Heart left ventricle (tissue), 16 donors: Measurements from ENCODE around the gene ALDOB. TPM values are rescaled to one million over a fixed set of nuclear protein-coding genes. Genes with fewer than 3 reads are reported as not detected.

Source experiments
- ATAC-seq, 4 donors: fragments of 200-7000 bp; cut with Tn5 transposase; one replicate each; pipeline ENCODE4 v1.9.1; 2020 to 2022; ENCODE audit warnings: moderate library complexity in 4 of 4, mild to moderate bottlenecking in 3 of 4, moderate number of reproducible peaks in 1 of 4
- DNase-seq, 5 donors: peaks; one replicate each; pipeline ENCODE4 v3.0.0-alpha.2; 2020
- H3K27ac ChIP-seq, 12 donors: fragments of 200-600 bp; sonication (generic) in 4 of 12; one replicate each; pipeline versions ENCODE4 v1.5.0 to v1.8.0; 2016 to 2022; ENCODE audit warnings: mild to moderate bottlenecking in 2 of 12
- H3K27me3 ChIP-seq, 9 donors: fragments of 200-600 bp; sonication (generic) in 2 of 9; one replicate each; pipeline versions ENCODE4 v1.5.1 to v1.8.0; 2016 to 2022; ENCODE audit warnings: mild to moderate bottlenecking in 3 of 9
- H3K36me3 ChIP-seq, 9 donors: fragments of 200-600 bp; sonication (generic) in 2 of 9; one replicate each; pipeline versions ENCODE4 v1.5.0 to v1.8.0; 2018 to 2022; ENCODE audit warnings: mild to moderate bottlenecking in 2 of 9
- H3K4me1 ChIP-seq, 12 donors: fragments of 200-600 bp; sonication (generic) in 4 of 12; one replicate each; pipeline versions ENCODE4 v1.5.0 to v1.8.0; 2016 to 2022; ENCODE audit warnings: mild to moderate bottlenecking in 3 of 12
- H3K4me3 ChIP-seq, 12 donors: fragments of 200-600 bp; sonication (generic) in 4 of 12; one replicate each; pipeline versions ENCODE4 v1.5.0 to v1.8.0; 2017 to 2022; ENCODE audit warnings: mild to moderate bottlenecking in 9 of 12, moderate library complexity in 4 of 12
- H3K9me3 ChIP-seq, 12 donors: fragments of 200-600 bp; sonication (generic) in 4 of 12; one replicate each; pipeline versions ENCODE4 v1.5.0 to v1.8.0; 2016 to 2022; ENCODE audit warnings: mild to moderate bottlenecking in 1 of 12
- CTCF ChIP-seq, 12 donors: fragments of 200-600 bp; sonication (generic) in 4 of 12; IDR thresholded peaks; one replicate each; pipeline versions ENCODE4 v1.5.0 to v1.8.0; 2018 to 2022; ENCODE audit warnings: antibody characterized with exemption in 12 of 12, mild to moderate bottlenecking in 5 of 12
- POLR2A ChIP-seq, 2 donors: fragments of 450-650 bp; IDR thresholded peaks; one replicate each; pipeline ENCODE4 v1.6.1; 2017; ENCODE audit warnings: antibody characterized with exemption in 2 of 2, mild to moderate bottlenecking in 2 of 2, moderate library complexity in 2 of 2
- WGBS, 4 donors: extraction: QIAGEN DNeasy Blood & Tissue Kit in 2 of 4; methylation state at CpG; one replicate each; pipeline versions ENCODE4 v1.1.5 to v1.1.7; 2013 to 2018; 5-methylcytosine and 5-hydroxymethylcytosine counted together
- intact Hi-C, 10 donors: fragments of 100-400 bp; cut with DNase I; formaldehyde crosslinking; loops; one replicate each; pipeline versions ENCODE4 v1.11.1 to v1.14.2; 2022
- polyA plus RNA-seq, 2 donors: library from polyadenylated mRNA; stranded (reverse); fragments of 200-250 nt; gene quantifications; one replicate each; pipeline ENCODE4 v1.2.3, GENCODE V29; 2013
- total RNA-seq, 9 donors: library from RNA; depleted of rRNA in 2 of 9; stranded (reverse); fragments of >200 nt in 2 of 9; fragmentation: NEBNext Ultra II Directional in 3 of 9; extraction: Animal tissue kit (Norgen Biotek cat#: 25700) in 3 of 9; gene quantifications; one replicate each; pipeline versions ENCODE4 v1.1.0 to v1.2.4, GENCODE V29; 2016 to 2023
- donor health status: ischemic (EF 13 %, LVEDD 7.1; RV severe dilation, severe dysfunction).
- donor health status: healthy with polysubstance abuse.
- donor health status: DM: no; HTN: yes; CAD: no.
- donor health status: DM: no; HTN: no; CAD: no.
- donor health status: ischemic (EF 25% LVEDD 6.9; RV normal size, moderate dysfunction).
- donor health status: ischemic (EF 25% LVEDD 5.7; RV mildly dilated, moderate dysfunction).
- donor health status: healthy.
- donor health status: DM: yes; HTN: yes; CAD: no.
- donor health status: ischemic (EF 35%, LVEDD 5.7; RV mildly dilated, moderate dysfunction).
- donor health status: nonischemic (EF 11% LVEDD 7.7; RV severe dilation, severe dysfunction).
- donor health status: DM: yes; HTN: yes; CAD: no.
- donor health status: PGD.
- donor health status: ischemic (EF 29% LVEDD 5.4; RV normal size, mild dysfunction).
- donor health status: nonischemic (EF 23%, LVEDD 6.1; RV moderate dilation, normal function).

Gene ALDOB
- total and polyA plus RNA-seq, 11 donors = 0.15 to 1.8 (median 0.46) TPM; not detected in 3

DNA sequence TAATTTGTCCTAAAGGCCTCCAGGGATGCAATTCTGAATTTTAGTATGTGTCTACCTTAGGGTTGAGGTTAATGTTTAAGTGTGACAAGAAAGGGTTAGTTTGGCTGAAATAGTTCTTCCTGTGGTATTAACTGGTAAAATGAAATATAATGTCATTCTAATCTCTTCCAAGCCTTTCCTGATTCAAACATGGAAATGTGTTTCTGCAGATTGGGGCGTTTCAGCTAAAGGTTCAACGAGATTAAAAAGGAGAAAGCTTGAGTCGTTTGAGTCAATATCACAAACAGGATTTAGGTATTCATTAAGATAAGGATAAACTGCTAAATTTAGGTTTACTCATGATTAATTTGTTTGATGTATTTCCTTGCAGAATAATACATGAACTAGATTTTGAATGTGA, 34.4 kb upstream of the ALDOB start:
- TF ChIP-seq CTCF (IDR thresholded peaks at IDR 0.05) = no peak
- no peak for TF ChIP-seq POLR2A (IDR thresholded peaks at IDR 0.05)
- Histone ChIP-seq H3K27ac (no peak overlapping the region), H3K9me3 (no peaks in the 10 kb centered on the region), H3K27me3 (no peaks in the 10 kb centered on the region), H3K4me3 (no peak overlapping the region), H3K4me1 (peaks cover 0 to 3% (median 0%) of the 10 kb centered on the region in 12 donors), H3K36me3 (peaks cover 0 to 34% (median 6%) of the 10 kb centered on the region in 9 donors)
- WGBS, 4 donors = 55 to 62% (median 59%) methylated on average over 3 of the region's 3 CpGs
- intact Hi-C loops = no loop called here
- DNase-seq (no peak), ATAC-seq (no peak)

DNA sequence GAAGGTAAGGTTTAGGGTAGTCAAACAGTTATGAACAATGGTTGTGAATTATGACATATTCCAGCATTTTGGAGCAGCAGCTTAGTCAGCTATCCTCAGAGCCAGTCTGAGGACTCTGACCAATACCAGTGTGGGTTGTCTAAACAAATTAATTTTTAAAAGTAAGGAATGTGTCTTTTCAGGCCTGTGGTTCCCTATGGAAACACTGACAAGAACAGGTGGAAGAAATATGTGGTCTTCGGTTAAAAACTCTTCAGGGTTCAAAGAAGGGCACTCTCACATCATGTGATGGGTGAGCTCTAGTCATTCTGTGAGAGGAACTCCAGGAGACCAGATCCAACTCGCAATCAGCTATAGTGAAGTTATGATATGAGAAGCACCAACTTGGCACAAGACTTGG, 33.5 kb upstream of the ALDOB start:
- H3K4me3 ChIP-seq = no peak overlapping the region
- intact Hi-C loops = no loop called here
- peaks cover 0 to 3% (median 0%) of the 10 kb centered on the region in 12 donors for H3K4me1 ChIP-seq
- TF ChIP-seq POLR2A (IDR thresholded peaks at IDR 0.05) (no peak), CTCF (IDR thresholded peaks at IDR 0.05) (no peak)
- no peaks in the 10 kb centered on the region for H3K27me3 ChIP-seq
- no peaks in the 10 kb centered on the region for H3K9me3 ChIP-seq
- peaks cover 0 to 25% (median under 1%) of the 10 kb centered on the region in 9 donors for H3K36me3 ChIP-seq
- ATAC-seq (no peak), DNase-seq (no peak)
- WGBS, 4 donors = 60 to 75% (median 68%) methylated on average over 2 of the region's 2 CpGs
- no peak overlapping the region for H3K27ac ChIP-seq

DNA sequence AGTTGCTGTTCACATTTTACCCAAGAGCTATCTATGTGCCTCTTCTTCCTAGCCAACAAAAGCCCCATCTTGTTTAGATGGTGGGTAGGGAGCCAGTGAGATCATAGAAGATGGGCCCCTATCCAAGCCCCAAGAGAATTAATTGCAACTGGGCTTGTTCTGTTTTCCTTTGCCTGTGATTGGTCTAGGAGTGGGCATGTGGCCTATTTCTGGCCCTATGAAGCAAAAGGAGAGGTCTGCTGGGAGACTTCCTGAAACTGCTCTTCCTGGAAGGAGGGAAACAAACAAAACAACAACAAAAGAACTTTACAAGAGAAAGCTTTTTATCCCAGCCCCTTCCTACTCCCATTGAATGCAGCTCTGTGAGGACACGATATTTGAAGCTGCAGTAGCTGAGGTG, 32.5 kb upstream of the ALDOB start:
- DNase-seq = no peak
- intact Hi-C loops = no loop called here
- WGBS, 4 donors = 65 to 92% (median 75%) methylated on average over 1 of the region's 1 CpG
- Histone ChIP-seq H3K36me3 (peaks cover 0 to 16% (median 0%) of the 10 kb centered on the region in 9 donors), H3K9me3 (no peaks in the 10 kb centered on the region), H3K27ac (no peak overlapping the region), H3K27me3 (no peaks in the 10 kb centered on the region), H3K4me1 (peaks cover 0 to 3% (median 0%) of the 10 kb centered on the region in 12 donors), H3K4me3 (peak overlapping the region in 1 of 12 donors; percentile 4)
- TF ChIP-seq CTCF (IDR thresholded peaks at IDR 0.05) (no peak), POLR2A (IDR thresholded peaks at IDR 0.05) (no peak)
- no peak for ATAC-seq

DNA sequence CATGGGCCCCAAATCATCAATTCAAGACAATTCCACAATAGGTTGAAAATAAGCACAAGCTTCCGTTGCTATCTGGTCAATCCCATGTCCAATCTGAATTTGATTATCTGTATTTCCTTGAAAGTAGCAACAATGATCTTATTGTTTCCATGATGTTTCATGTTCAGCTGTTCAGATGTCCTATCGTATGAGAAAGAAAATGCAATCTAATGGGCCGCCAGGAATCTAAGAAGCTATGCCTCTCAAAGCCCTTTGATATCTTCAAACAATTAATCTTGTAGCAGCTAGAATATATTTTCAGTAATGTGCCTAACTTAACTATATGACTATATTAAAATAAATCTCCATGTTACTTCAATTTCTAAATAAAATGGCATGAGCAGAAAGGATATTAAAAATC, 32.1 kb upstream of the ALDOB start:
- Histone ChIP-seq H3K4me1 (peaks cover 0 to 3% (median 0%) of the 10 kb centered on the region in 12 donors), H3K4me3 (no peak overlapping the region), H3K9me3 (no peaks in the 10 kb centered on the region), H3K27me3 (no peaks in the 10 kb centered on the region), H3K27ac (no peak overlapping the region), H3K36me3 (peaks cover 0 to 12% (median 0%) of the 10 kb centered on the region in 9 donors)
- TF ChIP-seq CTCF (IDR thresholded peaks at IDR 0.05) = no peak
- no peak for TF ChIP-seq POLR2A (IDR thresholded peaks at IDR 0.05)
- DNase-seq = no peak
- intact Hi-C loops = no loop called here
- WGBS, 4 donors = 75 to 91% (median 88%) methylated on average over 3 of the region's 3 CpGs
- no peak for ATAC-seq
